GM23248 (cell line): ENCODE data around the gene USP17L25.
"Not testable (repeated sequence)": the region's sequence is repeated elsewhere in the genome, so short reads cannot be mapped to it uniquely, and the experiment has no call there.

ENCODE experiments used
- EZH2 ChIP-seq: fragments of 200-600 bp; sonication (generic); IDR thresholded peaks from 2 replicates; pipeline ENCODE4 v1.6.1; 2018; ENCODE audit warnings: antibody characterized with exemption, mild to moderate bottlenecking; ENCODE audit not compliant: insufficient read depth, poor library complexity, severe bottlenecking
- EZH2phosphoT487 ChIP-seq: fragments of 200-600 bp; sonication (generic); IDR thresholded peaks from 2 replicates; pipeline ENCODE4 v1.6.1; 2018; ENCODE audit warnings: antibody characterized with exemption, moderate library complexity, mild to moderate bottlenecking, low read depth; ENCODE audit not compliant: insufficient read depth

GRCh38 chr4:9348593-9348992, 18.9 kb downstream of the USP17L25 start, which contains the start of gene USP17L28:
- TF ChIP-seq EZH2phosphoT487, EZH2: not testable (repeated sequence)
